ENCODE measurements around the gene BLOC1S6.

DNA sequence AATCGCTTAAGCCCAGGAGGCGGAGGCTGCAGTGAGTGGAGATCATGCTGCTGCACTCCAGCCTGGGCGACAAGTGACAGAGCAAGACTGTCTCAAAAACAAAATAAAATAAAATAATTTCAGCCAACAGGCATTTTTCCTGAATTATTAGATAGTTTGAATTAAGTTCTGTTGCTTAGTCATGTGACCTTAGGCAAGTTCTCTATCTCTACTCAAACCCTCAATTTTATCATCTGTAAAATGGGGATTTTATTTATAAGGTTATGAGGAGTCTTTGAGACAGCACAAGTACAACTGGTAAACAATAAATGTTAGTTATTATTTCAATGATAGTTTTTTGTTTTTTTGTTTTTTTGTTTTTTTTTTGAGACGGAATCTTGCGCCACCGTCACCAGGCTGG lies 60.6 kb downstream of the BLOC1S6 start:
- TF ChIP-seq POLR2A (IDR thresholded peaks at IDR 0.05), result no peak
- TF ChIP-seq, protein P1, sequence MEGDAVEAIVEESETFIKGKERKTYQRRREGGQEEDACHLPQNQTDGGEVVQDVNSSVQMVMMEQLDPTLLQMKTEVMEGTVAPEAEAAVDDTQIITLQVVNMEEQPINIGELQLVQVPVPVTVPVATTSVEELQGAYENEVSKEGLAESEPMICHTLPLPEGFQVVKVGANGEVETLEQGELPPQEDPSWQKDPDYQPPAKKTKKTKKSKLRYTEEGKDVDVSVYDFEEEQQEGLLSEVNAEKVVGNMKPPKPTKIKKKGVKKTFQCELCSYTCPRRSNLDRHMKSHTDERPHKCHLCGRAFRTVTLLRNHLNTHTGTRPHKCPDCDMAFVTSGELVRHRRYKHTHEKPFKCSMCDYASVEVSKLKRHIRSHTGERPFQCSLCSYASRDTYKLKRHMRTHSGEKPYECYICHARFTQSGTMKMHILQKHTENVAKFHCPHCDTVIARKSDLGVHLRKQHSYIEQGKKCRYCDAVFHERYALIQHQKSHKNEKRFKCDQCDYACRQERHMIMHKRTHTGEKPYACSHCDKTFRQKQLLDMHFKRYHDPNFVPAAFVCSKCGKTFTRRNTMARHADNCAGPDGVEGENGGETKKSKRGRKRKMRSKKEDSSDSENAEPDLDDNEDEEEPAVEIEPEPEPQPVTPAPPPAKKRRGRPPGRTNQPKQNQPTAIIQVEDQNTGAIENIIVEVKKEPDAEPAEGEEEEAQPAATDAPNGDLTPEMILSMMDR (IDR thresholded peaks at IDR 0.05), result no peak
- TF ChIP-seq EP300 (IDR thresholded peaks at IDR 0.05), result no peak
